Activated naive CD8-positive, alpha-beta T cell treated with anti-CD3 and anti-CD28 coated beads, Interleukin-2, amount 50 U/mL, for 24 hours (primary cell): Measurements from ENCODE around the gene COX8C.
"Not testable (repeated sequence)": the region's sequence is repeated elsewhere in the genome, so short reads cannot be mapped to it uniquely, and the experiment has no call there.

Source experiments
- ATAC-seq: fragments of 150-1000 bp; cut with Tn5 transposase; one replicate; pipeline ENCODE4 v1.10.0; 2021
- DNase-seq: peaks from one replicate; pipeline ENCODE4 v3.0.0; 2021
- H3K27ac Mint-ChIP-seq: one replicate; pipeline ENCODE4 v1.8.0; 2021; ENCODE audit warnings: mild to moderate bottlenecking, mixed read lengths
- H3K27me3 Mint-ChIP-seq: one replicate; pipeline ENCODE4 v1.8.0; 2021; ENCODE audit warnings: mixed read lengths
- H3K36me3 Mint-ChIP-seq: one replicate; pipeline ENCODE4 v1.8.0; 2021; ENCODE audit warnings: low read depth, mixed read lengths
- H3K4me1 Mint-ChIP-seq: one replicate; pipeline ENCODE4 v1.8.0; 2021; ENCODE audit warnings: mixed read lengths
- H3K4me3 Mint-ChIP-seq: one replicate; pipeline ENCODE4 v1.8.0; 2021; ENCODE audit warnings: mild to moderate bottlenecking, moderate library complexity, mixed read lengths
- H3K9me3 Mint-ChIP-seq: one replicate; pipeline ENCODE4 v1.8.0; 2021; ENCODE audit warnings: mixed read lengths

Gene COX8C

GRCh38 chr14:93379831-93380230 is 32.8 kb downstream of the COX8C start:
- Mint-ChIP-seq H3K27me3 (peaks cover 10% of the 10 kb centered on the region), H3K36me3 (no peaks in the 10 kb centered on the region), H3K9me3 (no peaks in the 10 kb centered on the region), H3K4me1 (no peaks in the 10 kb centered on the region), H3K4me3 (no peak overlapping the region), H3K27ac (no peak overlapping the region)
- ATAC-seq, result no peak
- no peak for DNase-seq

GRCh38 chr14:93381644-93382043 is 34.7 kb downstream of the COX8C start:
- Mint-ChIP-seq H3K36me3 (no peaks in the 10 kb centered on the region), H3K27me3 (peaks cover 23% of the 10 kb centered on the region), H3K27ac (no peak overlapping the region), H3K4me1 (no peaks in the 10 kb centered on the region), H3K4me3 (no peak overlapping the region), H3K9me3 (no peaks in the 10 kb centered on the region)
- ATAC-seq (no peak), DNase-seq (no peak)

- H3K27ac Mint-ChIP-seq, H3K9me3 Mint-ChIP-seq, H3K4me3 Mint-ChIP-seq, ATAC-seq, DNase-seq, H3K4me1 Mint-ChIP-seq, H3K36me3 Mint-ChIP-seq: not testable (repeated sequence)
- peaks cover 23% of the 10 kb centered on the region for H3K27me3 Mint-ChIP-seq
These were observed 37.3 kb downstream of the COX8C start for GRCh38 chr14:93384256-93384655.

GRCh38 chr14:93395231-93395630 is 48.2 kb downstream of the COX8C start:
- Mint-ChIP-seq H3K4me3 (no peak overlapping the region), H3K9me3 (peaks cover 13% of the 10 kb centered on the region), H3K4me1 (no peaks in the 10 kb centered on the region), H3K36me3 (peaks cover 4% of the 10 kb centered on the region), H3K27me3 (peaks cover 14% of the 10 kb centered on the region), H3K27ac (no peak overlapping the region)
- ATAC-seq (no peak), DNase-seq (no peak)

GRCh38 chr14:93396456-93396855 is 49.5 kb downstream of the COX8C start:
- no peak overlapping the region for H3K27ac Mint-ChIP-seq
- H3K4me1 Mint-ChIP-seq, result no peaks in the 10 kb centered on the region
- H3K9me3 Mint-ChIP-seq, result peaks cover 13% of the 10 kb centered on the region
- DNase-seq (no peak), ATAC-seq (no peak)
- peaks cover 22% of the 10 kb centered on the region for H3K27me3 Mint-ChIP-seq
- H3K36me3 Mint-ChIP-seq, result peaks cover 4% of the 10 kb centered on the region
- no peak overlapping the region for H3K4me3 Mint-ChIP-seq
